GM12878 (cell line): ENCODE results near the gene TESK2. TPM values are rescaled to one million over a fixed set of nuclear protein-coding genes. Genes with fewer than 3 reads are reported as not detected.

Source experiments
- ATAC-seq: fragments of 200-7000 bp; cut with Tn5 transposase; 3 replicates; pipeline ENCODE4 v1.9.1; 2020; ENCODE audit warnings: mild to moderate bottlenecking, moderate library complexity
- BruUV-seq: library from RNA; stranded (reverse); fragments of 400-500 nt; replicated peaks from 2 replicates; lab custom pipeline; 2021; lab: Mats Ljungman, UMichigan
- CTCF ChIA-PET: fragments of 300-600 bp; sonication (Branson Sonifier 250); formaldehyde crosslinking; extraction: SDS; loops from one replicate; lab custom pipeline; 2021; ENCODE audit warnings: inconsistent platforms; lab: Yijun Ruan, JAX
- POLR2A ChIA-PET: fragments of 350-600 bp; formaldehyde crosslinking; extraction: SDS; loops from one replicate; lab custom pipeline; 2021; ENCODE audit warnings: inconsistent platforms; lab: Charles Lee
- RAD21 ChIA-PET: fragments of 300-600 bp; sonication (Branson Sonifier 250); formaldehyde crosslinking; loops from one replicate; lab custom pipeline; 2023; ENCODE audit warnings: antibody characterized with exemption; ENCODE audit not compliant: unreplicated experiment; lab: Charles Lee
- SMC1A ChIA-PET: fragments of 300-600 bp; sonication (Branson Sonifier 250); formaldehyde crosslinking; loops from one replicate; lab custom pipeline; 2023; ENCODE audit not compliant: unreplicated experiment, uncharacterized antibody; lab: Charles Lee
- DNase-seq: peaks from one replicate; pipeline ENCODE4 v3.0.0-alpha.2; 2011; ENCODE audit warnings: low read depth, low spot score
- FAIRE-seq: peaks from 3 replicates; lab custom pipeline; 2011; peaks lifted over from hg19 to GRCh38; lab: Jason Lieb, UNC
- H2AFZ ChIP-seq: 2 replicates; pipeline ENCODE4 v1.6.0; 2011; ENCODE audit warnings: low read depth, low read length, control low read depth; ENCODE audit not compliant: control insufficient read depth
- H3K27ac ChIP-seq: 2 replicates; pipeline ENCODE4 v1.5.1; 2011; ENCODE audit warnings: control low read depth; ENCODE audit not compliant: control insufficient read depth, insufficient read depth
- H3K27me3 ChIP-seq, 2 experiments: replicated peaks in 1 of 2; 2 replicates each; pipeline versions ENCODE4 v1.6.0 to v1.6.1; 2011; ENCODE audit warnings: low read length in 1 of 2; ENCODE audit not compliant: control insufficient read depth in 2 of 2, insufficient read depth in 2 of 2
- H3K36me3 ChIP-seq, 2 experiments: 2 replicates each; pipeline ENCODE4 v1.5.1; 2011; ENCODE audit warnings: low read length in 1 of 2; ENCODE audit not compliant: control insufficient read depth in 2 of 2, insufficient read depth in 2 of 2
- H3K4me1 ChIP-seq: 2 replicates; pipeline ENCODE4 v1.6.1; 2011; ENCODE audit warnings: mild to moderate bottlenecking, low read length, moderate library complexity, mixed read lengths; ENCODE audit not compliant: control insufficient read depth, insufficient read depth
- H3K4me2 ChIP-seq: 2 replicates; pipeline ENCODE4 v1.6.0; 2011; ENCODE audit warnings: control low read depth; ENCODE audit not compliant: control insufficient read depth, insufficient read depth
- H3K4me3 ChIP-seq: fragments of 200-600 bp; sonication (generic); 2 replicates; pipeline ENCODE4 v1.5.1; 2016
- H3K79me2 ChIP-seq: 2 replicates; pipeline ENCODE4 v1.6.0; 2011; ENCODE audit warnings: low read length; ENCODE audit not compliant: control insufficient read depth, insufficient read depth
- H3K9ac ChIP-seq: 2 replicates; pipeline ENCODE4 v1.8.0; 2011; ENCODE audit warnings: low read length, control low read depth, mixed read lengths; ENCODE audit not compliant: control insufficient read depth, insufficient read depth
- H3K9me3 ChIP-seq: replicated peaks from 3 replicates; pipeline ENCODE4 v1.5.1; 2011; ENCODE audit warnings: mild to moderate bottlenecking, low read length; ENCODE audit not compliant: control insufficient read depth, insufficient read depth
- H4K20me1 ChIP-seq: 2 replicates; pipeline ENCODE4 v1.6.0; 2011; ENCODE audit not compliant: control insufficient read depth, insufficient read depth
- ASH2L ChIP-seq: fragments of 300-600, 200-600 bp; sonication (generic); IDR thresholded peaks from 2 replicates; pipeline ENCODE4 v1.6.1; 2017; ENCODE audit warnings: low read depth, mild to moderate bottlenecking, borderline replicate concordance
- CBX3 ChIP-seq: fragments of 200-600 bp; sonication (generic); IDR thresholded peaks from 2 replicates; pipeline ENCODE4 v1.6.1; 2016; ENCODE audit warnings: low read depth, borderline replicate concordance
- JUNB ChIP-seq: IDR thresholded peaks from 2 replicates; pipeline ENCODE4 v1.6.1; 2016; ENCODE audit warnings: antibody characterized with exemption, mild to moderate bottlenecking
- RELA ChIP-seq: fragments of 450-650 bp; IDR thresholded peaks from 2 replicates; pipeline ENCODE4 v1.8.0; 2014; ENCODE audit warnings: borderline replicate concordance; ENCODE audit not compliant: partially characterized antibody
- SRF ChIP-seq, 2 experiments: IDR thresholded peaks; 2 replicates each; pipeline ENCODE4 v1.6.1; 2011; ENCODE audit warnings: low read depth in 2 of 2, low read length in 2 of 2, mild to moderate bottlenecking in 1 of 2, moderate library complexity in 1 of 2
- ZNF24 ChIP-seq: fragments of 450-650 bp; IDR thresholded peaks from 2 replicates; pipeline ENCODE4 v1.6.1; 2017; ENCODE audit warnings: antibody characterized with exemption, mild to moderate bottlenecking
- WGBS: methylation state at CpG from one replicate; pipeline ENCODE4 v1.1.6; 2016; ENCODE audit warnings: low lambda C conversion rate; ENCODE audit not compliant: insufficient replicate concordance, insufficient coverage; ENCODE audit errors: missing lambda C conversion rate; 5-methylcytosine and 5-hydroxymethylcytosine counted together
- in situ Hi-C: fragments of 300-500 bp; cut with MboI; formaldehyde crosslinking; loops from 9 replicates; pipeline ENCODE4 v1.14.3; 2018; ENCODE audit warnings: mixed read lengths
- intact Hi-C: fragments of 100-400 bp; cut with micrococcal nuclease; formaldehyde crosslinking; loops from one replicate; pipeline ENCODE4 v1.14.2; 2022; ENCODE audit not compliant: unreplicated experiment
- polyA plus RNA-seq, 11 experiments: library from polyadenylated mRNA; depleted of rRNA in 4 of 11; unstranded in 6 of 11; stranded (reverse) in 5 of 11; fragments of >200 nt; fragmentation: Nextera tagmentation in 4 of 11; fragmentation: Illumina TruSeq in 1 of 11; extraction: Ambion mirVana in 4 of 11; extraction: Trizol in 1 of 11; gene quantifications; 1 replicate in 1 of 11; 2 replicates in 10 of 11; pipeline versions ENCODE4 v1.2.1 to v1.2.3, GENCODE V29; 2011 to 2016; ENCODE audit warnings: inconsistent platforms in 2 of 11, missing spikeins in 2 of 11, low read depth in 1 of 11
- total RNA-seq, 4 experiments: library from RNA; depleted of rRNA in 3 of 4; stranded (reverse); fragments of >200 nt in 3 of 4; fragmentation: Illumina TruSeq in 1 of 4; extraction: Trizol in 1 of 4; gene quantifications; 2 replicates each; pipeline versions ENCODE4 v1.2.1 to v1.2.3, GENCODE V29; 2013 to 2021

The TESK2 gene
- total and polyA plus RNA-seq, 10 of the 15 experiments (the other 5 are each of a cell fraction or from before 2014, with no cell fraction given): 2.2 to 10.0 (median 5.7) TPM

DNA sequence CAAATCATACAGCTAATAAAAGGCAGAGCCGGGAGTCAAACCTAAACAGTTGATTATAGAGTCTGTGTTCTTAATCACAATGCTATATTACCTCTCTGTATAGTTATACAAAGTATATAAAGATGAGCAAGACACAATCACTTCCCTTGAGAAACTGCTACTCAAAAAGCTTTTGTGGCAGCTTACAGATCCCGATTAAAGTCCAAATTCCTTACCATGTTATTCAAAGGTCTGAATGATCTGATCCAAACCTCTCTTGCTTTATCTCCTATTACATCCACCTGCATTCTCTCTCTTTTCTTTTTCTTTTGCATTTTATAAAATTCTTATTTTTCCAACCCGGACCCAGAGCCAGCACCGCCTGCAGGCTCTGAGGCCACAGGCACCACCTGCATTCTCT lies 93.7 kb downstream of the TESK2 start:
- H4K20me1 ChIP-seq: no peaks in the 10 kb centered on the region
- POLR2A ChIA-PET: no interaction called here
- H3K27me3 ChIP-seq: no peaks in the 10 kb centered on the region
- CTCF ChIA-PET: interaction anchor here (1.0 to 2.5 kb wide), 2 partner anchors 37 to 92 kb away, joined by 3 to 7 read pairs; no protein-coding TSS in a partner anchor
- TF ChIP-seq RELA (no peak), JUNB (no peak)
- H3K9ac ChIP-seq: no peak overlapping the region
- RAD21 ChIA-PET: interaction anchor here (1.6 kb wide), 1 partner anchor 94 kb away, joined by 3 read pairs; no protein-coding TSS in a partner anchor
- H3K27ac ChIP-seq: no peak overlapping the region
- no peak overlapping the region for H2AFZ ChIP-seq
- H3K4me3 ChIP-seq: no peak overlapping the region
- SMC1A ChIA-PET: interaction anchor here (1.5 to 2.3 kb wide), 5 partner anchors 9 to 94 kb away, joined by 4 to 9 read pairs (median 7); partner anchors contain the start of genes MUTYH, TESK2 and TOE1
- no peak for DNase-seq
- no TSS peak for BruUV-seq
- in situ Hi-C loops: no loop called here
- H3K4me1 ChIP-seq: peaks cover 22% of the 10 kb centered on the region
- FAIRE-seq: no peak
- H3K79me2 ChIP-seq: no peaks in the 10 kb centered on the region
- intact Hi-C loops: no loop called here
- ATAC-seq: no peak
- no peaks in the 10 kb centered on the region for H3K9me3 ChIP-seq
- no peaks in the 10 kb centered on the region for H3K36me3 ChIP-seq
- WGBS: 99% methylated on average over 4 of the region's 4 CpGs
- no peak overlapping the region for H3K4me2 ChIP-seq

DNA sequence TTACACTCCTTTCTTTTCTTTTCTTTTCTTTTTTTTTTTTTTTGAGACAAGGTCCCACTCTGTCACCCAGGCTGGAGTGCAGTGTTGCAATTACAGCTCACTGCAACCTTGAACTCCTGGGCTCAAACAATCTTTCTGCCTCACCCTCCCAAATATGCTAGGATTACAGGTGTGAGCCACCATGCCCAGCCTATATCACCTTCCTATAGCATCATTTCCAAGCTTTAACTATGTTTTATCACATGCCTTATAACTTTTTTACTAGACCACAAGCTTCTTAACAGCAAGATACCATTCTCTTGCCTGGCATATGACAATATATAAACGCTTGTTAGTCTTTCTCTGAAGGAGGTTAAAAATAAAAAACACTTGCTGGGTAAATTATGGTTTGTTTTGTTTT lies 95.4 kb downstream of the TESK2 start:
- CTCF ChIA-PET: interaction anchor here (0.6 to 2.6 kb wide), 4 partner anchors 34 to 97 kb away, joined by 3 to 10 read pairs (median 6); no protein-coding TSS in a partner anchor
- in situ Hi-C loops: no loop called here
- Histone ChIP-seq H3K9ac (no peak overlapping the region), H3K27ac (no peak overlapping the region), H3K4me1 (peaks cover 22% of the 10 kb centered on the region), H4K20me1 (no peaks in the 10 kb centered on the region), H3K9me3 (no peaks in the 10 kb centered on the region), H3K4me3 (no peak overlapping the region), H3K4me2 (no peak overlapping the region), H3K27me3 (no peaks in the 10 kb centered on the region), H2AFZ (no peak overlapping the region; the same call in 1 of the 2 replicates), H3K36me3 (no peaks in the 10 kb centered on the region), H3K79me2 (no peaks in the 10 kb centered on the region)
- POLR2A ChIA-PET: interaction anchor here (0.6 to 1.2 kb wide), 6 partner anchors 11 to 653 kb away, joined by 3 to 4 read pairs (median 3); partner anchors contain the start of genes CCDC163 and MMACHC
- 96% methylated on average over 1 of the region's 1 CpG for whole genome bisulfite sequencing
- BruUV-seq: no TSS peak
- DNase-seq: no peak
- FAIRE-seq: no peak
- RAD21 ChIA-PET: interaction anchor here (0.5 to 1.5 kb wide), 4 partner anchors 13 to 917 kb away, joined by 3 to 5 read pairs (median 4); no protein-coding TSS in a partner anchor
- no peak for ATAC-seq
- SMC1A ChIA-PET: interaction anchor here (0.9 to 3.9 kb wide), 5 partner anchors 13 to 96 kb away, joined by 3 to 24 read pairs (median 4); partner anchors contain the start of gene TESK2
- intact Hi-C loops: no loop called here
- no peak for TF ChIP-seq CBX3
- TF ChIP-seq SRF (IDR thresholded peaks at IDR 0.05; ENCODE audit: low read depth in 2 of 2, low read length in 2 of 2): no peak
- TF ChIP-seq ASH2L: no peak
- TF ChIP-seq ZNF24: no peak
